GDM1 (cell line): ENCODE measurements around the gene IL4R.
"Not testable (repeated sequence)": the region's sequence is repeated elsewhere in the genome, so short reads cannot be mapped to it uniquely, and the experiment has no call there.

Source experiments
- DNase-seq: peaks from one replicate; lab custom pipeline; 2025; lab: John Stamatoyannopoulos, UW

The IL4R gene

GRCh38 chr16:27381974-27382855, 68.4 kb downstream of the IL4R start:
- DNase-seq, result no peak

GRCh38 chr16:27383556-27384243, 69.9 kb downstream of the IL4R start:
- DNase-seq, result peak; percentile 81

DNA sequence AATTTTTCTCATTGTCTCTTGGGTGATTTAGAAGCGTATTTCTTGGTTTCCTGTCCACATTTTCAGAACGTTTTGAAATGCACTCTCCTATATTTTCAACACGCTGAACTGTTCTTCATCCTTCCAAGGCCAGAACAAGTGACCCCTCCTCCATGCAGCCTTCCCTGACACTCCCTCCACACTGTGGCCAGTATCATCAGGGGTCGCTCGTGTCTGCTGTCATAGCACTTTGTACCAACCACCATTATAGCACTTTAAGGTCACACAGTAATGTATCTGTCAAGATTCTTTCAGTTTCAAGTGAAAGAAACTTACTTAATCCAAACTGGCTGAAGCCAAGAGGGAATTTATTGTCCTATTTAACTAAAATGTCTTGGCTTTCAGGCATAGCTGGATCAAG, 70.7 kb downstream of the IL4R start:
- no peak for DNase-seq

- no peak for DNase-seq
Measured at GRCh38 chr16:27385398-27385797, 71.6 kb downstream of the IL4R start.

- no peak for DNase-seq
Measured at GRCh38 chr16:27386674-27387073, 72.9 kb downstream of the IL4R start.

DNA sequence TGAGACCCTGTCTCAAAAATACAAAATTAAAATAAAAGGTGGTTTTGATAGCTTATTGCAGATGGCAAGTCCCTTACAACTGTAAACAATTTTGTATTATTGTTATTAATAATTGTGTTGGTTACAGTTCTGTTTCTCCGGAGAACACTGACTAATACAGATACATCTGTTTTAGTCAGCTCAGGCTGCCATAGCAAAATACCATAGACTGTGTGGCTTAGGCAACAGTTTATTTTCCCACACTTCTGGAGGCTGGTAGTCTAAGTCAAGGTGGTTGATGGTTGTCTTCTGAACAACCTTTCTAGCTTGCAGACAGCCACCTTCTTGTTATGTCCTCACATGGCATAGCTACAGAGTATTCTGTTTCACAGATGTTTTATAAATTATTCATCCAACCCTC, 74.0 kb downstream of the IL4R start:
- no peak for DNase-seq

DNA sequence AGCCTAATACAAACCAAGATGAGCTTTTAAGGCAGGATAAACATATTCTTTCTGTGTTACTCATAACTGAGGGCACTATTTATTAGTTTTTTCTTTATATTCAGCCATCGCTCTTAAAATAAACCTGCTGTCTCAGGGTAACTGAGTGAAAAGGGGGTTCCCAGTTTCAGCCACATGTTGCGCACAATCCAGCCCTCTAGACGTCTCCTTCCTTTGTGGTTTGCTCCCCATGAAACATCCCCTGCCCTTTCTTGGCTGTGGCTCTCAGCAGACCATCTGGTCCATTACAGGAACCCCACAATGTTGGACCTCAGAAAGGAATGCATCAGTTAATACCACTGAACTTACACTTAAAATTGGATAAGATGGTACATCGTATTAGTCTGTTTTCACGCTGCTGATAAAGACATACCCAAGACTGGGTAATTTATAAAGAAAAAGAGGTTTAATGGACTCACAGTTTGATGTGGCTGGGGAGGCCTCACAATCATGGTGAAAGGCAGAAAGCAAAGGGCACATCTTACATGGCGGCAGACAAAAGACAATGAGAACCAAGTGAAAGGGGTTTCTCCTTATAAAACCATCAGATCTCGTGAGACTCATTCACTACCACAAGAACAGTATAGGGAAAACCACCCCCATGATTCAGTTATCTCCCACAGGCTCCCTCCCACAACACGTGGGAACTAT, 75.6 kb downstream of the IL4R start:
- no peak for DNase-seq

GRCh38 chr16:27390151-27390550, 76.4 kb downstream of the IL4R start:
- DNase-seq, result no peak

- no peak for DNase-seq
Measured at GRCh38 chr16:27392671-27393070, 78.9 kb downstream of the IL4R start.

DNA sequence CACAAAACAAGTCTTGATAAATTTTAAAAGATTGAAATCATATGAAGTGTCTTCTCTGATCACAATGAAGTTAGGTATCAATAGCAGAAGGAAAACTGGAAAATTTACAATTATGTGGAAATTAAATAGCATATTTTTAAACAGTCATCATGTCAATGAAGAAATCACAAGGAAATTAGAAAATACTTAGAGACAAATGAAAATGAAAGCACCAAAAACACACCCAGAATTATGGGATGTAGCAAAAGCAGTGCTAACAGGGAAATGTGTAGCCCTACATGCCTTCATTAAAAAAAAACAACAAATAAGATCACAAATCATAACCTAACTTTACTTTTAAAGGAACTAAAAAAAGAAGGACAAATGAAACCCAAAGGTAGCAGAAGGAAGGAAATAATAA, 80.7 kb downstream of the IL4R start:
- no peak for DNase-seq

GRCh38 chr16:27398341-27398893, 84.6 kb downstream of the IL4R start:
- DNase-seq, result not testable (repeated sequence)

- DNase-seq, result no peak
Measured at GRCh38 chr16:27398894-27399853, 85.4 kb downstream of the IL4R start.

- DNase-seq, result no peak
Measured at GRCh38 chr16:27399969-27400368, 86.2 kb downstream of the IL4R start.

DNA sequence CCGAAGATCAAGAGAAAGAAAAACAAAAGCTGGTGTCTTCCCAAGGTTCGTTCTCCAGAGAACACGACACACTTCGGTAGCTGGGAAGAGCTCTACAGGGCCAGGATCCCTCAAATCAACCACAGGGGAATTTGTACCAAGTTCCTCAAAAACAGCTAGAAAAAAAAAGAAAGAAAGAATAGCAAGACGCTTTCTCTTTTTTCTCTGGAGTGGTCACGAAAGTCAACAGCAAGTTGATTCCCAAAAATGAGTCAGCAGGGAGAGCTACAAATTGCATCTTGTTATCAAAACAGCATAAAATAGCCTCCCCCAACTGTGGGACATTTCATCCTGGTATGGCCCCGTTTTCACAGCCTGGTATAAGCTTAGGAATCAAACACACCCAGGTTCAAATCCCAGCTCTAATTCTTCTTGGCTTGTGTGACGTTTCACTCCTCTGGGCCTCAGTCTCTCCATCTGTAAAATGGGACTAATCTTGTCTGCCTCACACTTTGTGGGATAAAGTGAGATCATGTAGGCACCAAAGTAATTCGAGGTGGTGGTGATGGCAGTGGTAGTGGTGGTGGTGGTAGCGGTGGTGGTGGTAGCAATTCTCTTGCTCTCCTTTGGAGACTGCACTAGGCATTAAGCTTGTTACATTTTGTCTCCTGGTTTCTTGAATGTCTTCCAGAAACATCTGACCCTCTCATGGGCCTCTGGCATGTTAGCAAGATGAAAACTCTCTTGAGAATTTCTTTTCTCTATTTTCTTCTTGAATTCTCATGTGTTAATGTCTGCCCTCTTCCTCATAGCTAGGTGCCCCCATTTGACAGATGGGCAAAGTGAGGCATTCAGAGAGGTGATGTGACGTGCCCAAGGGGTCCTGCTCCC, 87.2 kb downstream of the IL4R start:
- DNase-seq, result peak; percentile 35

DNA sequence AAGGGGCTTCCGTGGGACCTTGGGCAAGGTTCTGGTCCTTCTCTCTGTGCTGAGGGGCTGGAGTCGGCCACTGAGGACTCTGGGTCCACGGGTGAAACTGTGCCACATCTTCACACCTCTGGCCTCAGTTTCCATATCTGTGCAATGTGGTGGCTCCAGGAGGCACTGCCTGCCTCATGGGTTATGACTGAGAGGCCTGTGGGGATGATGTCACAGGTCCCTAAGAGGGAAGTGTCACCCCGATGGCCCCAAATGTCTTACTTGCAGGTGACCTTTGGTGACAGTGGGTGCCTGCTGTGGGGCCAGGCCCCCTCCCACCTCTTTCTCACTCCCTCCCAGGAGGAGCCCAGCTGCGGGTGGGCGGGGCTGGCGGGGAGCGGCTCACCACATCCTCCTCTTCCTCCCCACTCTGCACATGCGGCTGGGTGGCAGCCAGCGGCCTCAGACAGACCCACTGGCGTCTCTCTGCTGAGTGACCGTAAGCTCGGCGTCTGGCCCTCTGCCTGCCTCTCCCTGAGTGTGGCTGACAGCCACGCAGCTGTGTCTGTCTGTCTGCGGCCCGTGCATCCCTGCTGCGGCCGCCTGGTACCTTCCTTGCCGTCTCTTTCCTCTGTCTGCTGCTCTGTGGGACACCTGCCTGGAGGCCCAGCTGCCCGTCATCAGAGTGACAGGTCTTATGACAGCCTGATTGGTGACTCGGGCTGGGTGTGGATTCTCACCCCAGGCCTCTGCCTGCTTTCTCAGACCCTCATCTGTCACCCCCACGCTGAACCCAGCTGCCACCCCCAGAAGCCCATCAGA, 88.2 kb downstream of the IL4R start, which contains the start of gene IL21R:
IL21R (plus strand) TSS at position 407 of the 801 bp plus-strand sequence. CDS start 27,898 bp downstream, outside the sequence.
- peak; percentile 75 for DNase-seq

DNA sequence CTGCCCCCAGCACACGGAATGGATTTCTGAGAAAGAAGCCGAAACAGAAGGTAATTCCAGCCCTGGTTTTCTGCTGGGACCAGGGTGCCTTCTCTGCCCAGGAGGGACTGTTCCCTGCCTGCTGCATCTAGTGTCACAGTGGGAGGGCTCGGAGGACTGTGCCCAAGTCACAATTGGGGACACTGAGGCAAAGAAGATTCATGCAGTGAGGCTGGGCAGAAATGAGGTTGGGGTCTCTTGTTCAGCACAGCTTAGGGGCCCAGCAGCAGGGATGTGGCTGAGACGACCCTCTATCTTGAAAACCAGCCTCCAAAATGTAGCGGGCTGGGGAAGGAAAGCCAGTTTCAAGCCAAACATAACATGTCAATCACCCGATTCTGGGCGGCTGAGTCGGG, 88.8 kb downstream of the IL4R start:
- DNase-seq, result no peak

GRCh38 chr16:27402964-27403600, 89.3 kb downstream of the IL4R start:
- no peak for DNase-seq

DNA sequence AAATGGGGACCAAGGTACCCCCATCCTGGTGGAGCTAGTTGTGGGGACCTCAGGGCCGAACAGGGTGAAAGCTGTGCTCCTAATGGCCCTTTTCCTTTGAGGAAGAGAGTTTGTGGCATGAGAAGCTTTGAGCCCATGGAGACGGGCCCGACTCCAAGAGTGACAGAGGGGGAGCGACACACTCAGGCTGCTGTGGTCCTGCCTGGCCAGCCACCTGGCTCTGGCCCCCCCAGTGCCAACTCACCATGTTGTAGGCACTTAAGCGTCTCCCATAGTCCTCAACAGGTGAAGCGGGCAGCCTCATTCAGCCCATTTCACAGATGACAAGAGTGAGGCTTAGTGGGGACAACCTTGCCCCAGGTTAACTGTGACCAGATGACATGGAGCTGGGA, 89.8 kb downstream of the IL4R start:
- DNase-seq, result no peak
